Neural cell (in vitro differentiated cells): Measurements from ENCODE around the gene TRPM3. TPM values are rescaled to one million over a fixed set of nuclear protein-coding genes. Genes with fewer than 3 reads are reported as not detected.

Experiments
- H2AFZ ChIP-seq: fragments of 200-600, 300-800 bp; sonication (generic), shearing (Covaris generic); 2 replicates; pipeline ENCODE4 v1.6.0; 2014; ENCODE audit warnings: low read depth, mild to moderate bottlenecking, antibody characterized with exemption, low read length, moderate library complexity
- H3F3A ChIP-seq: fragments of 200-600 bp; shearing (Covaris generic); 2 replicates; pipeline ENCODE4 v1.6.1; 2016; ENCODE audit warnings: mild to moderate bottlenecking, moderate library complexity, mixed read lengths, antibody characterized with exemption, low read length; ENCODE audit not compliant: insufficient read depth, poor library complexity, severe bottlenecking
- H3K27ac ChIP-seq: fragments of 200-600, 300-800 bp; sonication (generic), shearing (Covaris generic); 2 replicates; pipeline ENCODE4 v1.5.1; 2014; ENCODE audit warnings: mild to moderate bottlenecking, low read length, moderate library complexity
- H3K27me3 ChIP-seq: fragments of 300-800, 200-600 bp; sonication (generic), shearing (Covaris generic); 2 replicates; pipeline ENCODE4 v1.6.0; 2014; ENCODE audit warnings: mild to moderate bottlenecking, low read depth, low read length, moderate library complexity; ENCODE audit not compliant: insufficient read depth
- H3K36me3 ChIP-seq: fragments of 300-800, 200-600 bp; sonication (generic), shearing (Covaris generic); 2 replicates; pipeline ENCODE4 v1.5.1; 2014; ENCODE audit warnings: mild to moderate bottlenecking, antibody characterized with exemption, low read length, moderate library complexity; ENCODE audit not compliant: insufficient read depth
- H3K4me2 ChIP-seq: fragments of 300-800, 200-600 bp; sonication (generic), shearing (Covaris generic); 2 replicates; pipeline ENCODE4 v1.6.0; 2014; ENCODE audit warnings: mild to moderate bottlenecking, low read length
- H3K4me3 ChIP-seq: fragments of 300-800, 200-600 bp; sonication (generic), shearing (Covaris generic); 2 replicates; pipeline ENCODE4 v1.5.1; 2014; ENCODE audit warnings: mild to moderate bottlenecking, low read length, moderate library complexity
- H3K79me2 ChIP-seq: fragments of 200-600 bp; shearing (Covaris generic); replicated peaks from 2 replicates; pipeline ENCODE4 v1.6.0; 2014; ENCODE audit warnings: mild to moderate bottlenecking, low read length, moderate library complexity; ENCODE audit not compliant: insufficient read depth
- H3K9ac ChIP-seq: fragments of 300-800, 200-600 bp; sonication (generic), shearing (Covaris generic); 2 replicates; pipeline ENCODE4 v1.6.1; 2016; ENCODE audit warnings: mild to moderate bottlenecking, low read length, mixed read lengths
- H3K9me2 ChIP-seq: fragments of 200-600 bp; shearing (Covaris generic); 2 replicates; pipeline ENCODE4 v1.6.1; 2016; ENCODE audit warnings: mild to moderate bottlenecking, low read length, mixed read lengths; ENCODE audit not compliant: insufficient read depth
- H3K9me3 ChIP-seq: fragments of 200-600, 300-800 bp; sonication (generic), shearing (Covaris generic); 2 replicates; pipeline ENCODE4 v1.6.1; 2016; ENCODE audit warnings: mild to moderate bottlenecking, mixed run types, low read length, moderate library complexity, mixed read lengths
- H4K20me1 ChIP-seq: fragments of 200-600 bp; shearing (Covaris generic); 2 replicates; pipeline ENCODE4 v1.6.1; 2016; ENCODE audit warnings: mild to moderate bottlenecking, mixed run types; ENCODE audit not compliant: insufficient read depth
- CTCF ChIP-seq: fragments of 450-650 bp; IDR thresholded peaks from 2 replicates; pipeline ENCODE4 v1.5.1; 2014; ENCODE audit warnings: antibody characterized with exemption, mild to moderate bottlenecking, moderate library complexity; ENCODE audit not compliant: poor library complexity, severe bottlenecking
- EP300 ChIP-seq: fragments of 450-650 bp; conservative IDR thresholded peaks from 2 replicates; pipeline ENCODE4 v1.6.1; 2014; ENCODE audit warnings: antibody characterized with exemption, mild to moderate bottlenecking, moderate library complexity; ENCODE audit not compliant: poor library complexity, severe bottlenecking
- EZH2 ChIP-seq: fragments of 200-600, 300-800 bp; shearing (Covaris generic), sonication (generic); IDR thresholded peaks from 2 replicates; pipeline ENCODE4 v1.6.1; 2014; ENCODE audit warnings: antibody characterized with exemption, low read length, borderline replicate concordance, mild to moderate bottlenecking; ENCODE audit not compliant: insufficient read depth, poor library complexity, severe bottlenecking
- MXI1 ChIP-seq: fragments of 450-650 bp; conservative IDR thresholded peaks from 2 replicates; pipeline ENCODE4 v1.6.1; 2014; ENCODE audit warnings: antibody characterized with exemption, mild to moderate bottlenecking; ENCODE audit not compliant: poor library complexity, severe bottlenecking
- POLR2AphosphoS5 ChIP-seq: IDR thresholded peaks from 2 replicates; pipeline ENCODE4 v1.6.1; 2012
- RAD21 ChIP-seq: fragments of 450-650 bp; conservative IDR thresholded peaks from 2 replicates; pipeline ENCODE4 v1.6.1; 2014; ENCODE audit warnings: antibody characterized with exemption, mild to moderate bottlenecking, moderate library complexity
- REST ChIP-seq: IDR thresholded peaks from 2 replicates; pipeline ENCODE4 v1.6.1; 2012; ENCODE audit warnings: borderline replicate concordance
- SMC3 ChIP-seq: fragments of 450-650 bp; conservative IDR thresholded peaks from 2 replicates; pipeline ENCODE4 v1.6.1; 2014; ENCODE audit warnings: antibody characterized with exemption, mild to moderate bottlenecking, moderate library complexity; ENCODE audit not compliant: poor library complexity
- TAF1 ChIP-seq: IDR thresholded peaks from 2 replicates; pipeline ENCODE4 v1.6.1; 2012; ENCODE audit warnings: low read depth
- polyA plus RNA-seq: library from polyadenylated mRNA; depleted of rRNA; stranded (reverse); fragments of >200 nt; gene quantifications from 2 replicates; pipeline ENCODE4 v1.2.3, GENCODE V29; 2014

TRPM3 gene
- polyA plus RNA-seq, 1 donor from 2014 or later, result 1.3 TPM

GRCh38 chr9:70601000-70601951 lies 520.1 kb downstream of the TRPM3 start:
- no peak overlapping the region for H3K27ac ChIP-seq

More at GRCh38 chr9:70601000-70601951, 520.1 kb downstream of the TRPM3 start:
- H3K9ac ChIP-seq, result no peak overlapping the region
- no peak overlapping the region for H3K4me2 ChIP-seq
- TF ChIP-seq REST, result no peak
- TF ChIP-seq EZH2, result no peak
- no peak for TF ChIP-seq TAF1
- TF ChIP-seq MXI1, result no peak
- no peak for TF ChIP-seq POLR2AphosphoS5
- no peak for TF ChIP-seq CTCF
- no peak for TF ChIP-seq RAD21
- no peak for TF ChIP-seq SMC3
- TF ChIP-seq EP300, result no peak
- H3F3A ChIP-seq, result no peaks in the 10 kb centered on the region
- H3K9me3 ChIP-seq, result no peaks in the 10 kb centered on the region
- H3K79me2 ChIP-seq, result no peaks in the 10 kb centered on the region
- H3K9me2 ChIP-seq, result no peaks in the 10 kb centered on the region
- H3K36me3 ChIP-seq, result no peaks in the 10 kb centered on the region
- no peak overlapping the region for H2AFZ ChIP-seq
- no peak overlapping the region for H3K4me3 ChIP-seq
- no peaks in the 10 kb centered on the region for H3K27me3 ChIP-seq
- H4K20me1 ChIP-seq, result no peaks in the 10 kb centered on the region
